Adrenal gland (tissue), 5 donors: ENCODE data around the gene CCDC170.
"Not testable (repeated sequence)": the region's sequence is repeated elsewhere in the genome, so short reads cannot be mapped to it uniquely, and the experiment has no call there.

ENCODE experiments used
- POLR2A ChIP-seq, 2 donors: fragments of 450-650 bp; IDR thresholded peaks; one replicate each; pipeline ENCODE4 v1.6.1; 2017; ENCODE audit warnings: antibody characterized with exemption in 2 of 2, mild to moderate bottlenecking in 2 of 2, moderate library complexity in 1 of 2
- TF ChIP-seq, protein P1 (sequence below), 6 experiments: fragments of 450-650 bp in 4 of 6; fragments of 200-600 bp in 2 of 6; sonication (generic) in 1 of 6; IDR thresholded peaks; 1 replicate in 5 of 6; 2 replicates in 1 of 6; pipeline versions ENCODE4 v1.5.1 to v1.8.0; 2016 to 2021; ENCODE audit warnings: antibody characterized with exemption in 6 of 6, mild to moderate bottlenecking in 2 of 6, moderate library complexity in 1 of 6
- donor health status: DM: no; HTN: no; CAD: no.

DNA sequence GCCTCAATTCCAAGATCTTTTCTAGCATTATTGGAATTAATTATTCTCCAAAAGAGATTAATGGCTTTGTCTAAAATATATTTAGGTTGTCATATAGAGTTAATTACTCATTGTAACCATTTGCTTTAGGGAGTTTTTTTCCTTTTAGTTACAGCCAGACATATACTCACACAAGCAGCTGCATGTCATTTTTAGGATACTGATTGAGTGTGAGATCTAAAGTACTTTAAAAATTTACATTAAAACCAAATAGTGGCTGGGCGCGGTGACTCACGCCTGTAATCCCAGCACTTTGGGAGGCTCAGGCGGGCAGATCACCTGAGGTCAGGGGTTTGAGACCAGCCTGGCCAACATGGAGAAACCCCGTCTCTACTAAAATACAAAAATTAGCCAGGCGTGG is 51.1 kb downstream of the CCDC170 start:
- not testable (repeated sequence) for TF ChIP-seq POLR2A (IDR thresholded peaks at IDR 0.05)
- TF ChIP-seq, protein P1, sequence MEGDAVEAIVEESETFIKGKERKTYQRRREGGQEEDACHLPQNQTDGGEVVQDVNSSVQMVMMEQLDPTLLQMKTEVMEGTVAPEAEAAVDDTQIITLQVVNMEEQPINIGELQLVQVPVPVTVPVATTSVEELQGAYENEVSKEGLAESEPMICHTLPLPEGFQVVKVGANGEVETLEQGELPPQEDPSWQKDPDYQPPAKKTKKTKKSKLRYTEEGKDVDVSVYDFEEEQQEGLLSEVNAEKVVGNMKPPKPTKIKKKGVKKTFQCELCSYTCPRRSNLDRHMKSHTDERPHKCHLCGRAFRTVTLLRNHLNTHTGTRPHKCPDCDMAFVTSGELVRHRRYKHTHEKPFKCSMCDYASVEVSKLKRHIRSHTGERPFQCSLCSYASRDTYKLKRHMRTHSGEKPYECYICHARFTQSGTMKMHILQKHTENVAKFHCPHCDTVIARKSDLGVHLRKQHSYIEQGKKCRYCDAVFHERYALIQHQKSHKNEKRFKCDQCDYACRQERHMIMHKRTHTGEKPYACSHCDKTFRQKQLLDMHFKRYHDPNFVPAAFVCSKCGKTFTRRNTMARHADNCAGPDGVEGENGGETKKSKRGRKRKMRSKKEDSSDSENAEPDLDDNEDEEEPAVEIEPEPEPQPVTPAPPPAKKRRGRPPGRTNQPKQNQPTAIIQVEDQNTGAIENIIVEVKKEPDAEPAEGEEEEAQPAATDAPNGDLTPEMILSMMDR (IDR thresholded peaks at IDR 0.05) = not testable (repeated sequence)
